GM12878 (cell line): ENCODE data around the gene RPRD1B. TPM values are rescaled to one million over a fixed set of nuclear protein-coding genes. Genes with fewer than 3 reads are reported as not detected.

Experiments
- ATAC-seq: fragments of 200-7000 bp; cut with Tn5 transposase; 3 replicates; pipeline ENCODE4 v1.9.1; 2020; ENCODE audit warnings: mild to moderate bottlenecking, moderate library complexity
- BruUV-seq: library from RNA; stranded (reverse); fragments of 400-500 nt; replicated peaks from 2 replicates; lab custom pipeline; 2021; lab: Mats Ljungman, UMichigan
- CTCF ChIA-PET: fragments of 300-600 bp; sonication (Branson Sonifier 250); formaldehyde crosslinking; extraction: SDS; loops from one replicate; lab custom pipeline; 2021; ENCODE audit warnings: inconsistent platforms; lab: Yijun Ruan, JAX
- POLR2A ChIA-PET: fragments of 350-600 bp; formaldehyde crosslinking; extraction: SDS; loops from one replicate; lab custom pipeline; 2021; ENCODE audit warnings: inconsistent platforms; lab: Charles Lee
- RAD21 ChIA-PET: fragments of 300-600 bp; sonication (Branson Sonifier 250); formaldehyde crosslinking; loops from one replicate; lab custom pipeline; 2023; ENCODE audit warnings: antibody characterized with exemption; ENCODE audit not compliant: unreplicated experiment; lab: Charles Lee
- SMC1A ChIA-PET: fragments of 300-600 bp; sonication (Branson Sonifier 250); formaldehyde crosslinking; loops from one replicate; lab custom pipeline; 2023; ENCODE audit not compliant: unreplicated experiment, uncharacterized antibody; lab: Charles Lee
- DNase-seq: peaks from one replicate; pipeline ENCODE4 v3.0.0-alpha.2; 2011; ENCODE audit warnings: low read depth, low spot score
- FAIRE-seq: peaks from 3 replicates; lab custom pipeline; 2011; peaks lifted over from hg19 to GRCh38; lab: Jason Lieb, UNC
- H2AFZ ChIP-seq: 2 replicates; pipeline ENCODE4 v1.6.0; 2011; ENCODE audit warnings: low read depth, low read length, control low read depth; ENCODE audit not compliant: control insufficient read depth
- H3K27ac ChIP-seq: 2 replicates; pipeline ENCODE4 v1.5.1; 2011; ENCODE audit warnings: control low read depth; ENCODE audit not compliant: control insufficient read depth, insufficient read depth
- H3K27me3 ChIP-seq, 2 experiments: replicated peaks in 1 of 2; 2 replicates each; pipeline versions ENCODE4 v1.6.0 to v1.6.1; 2011; ENCODE audit warnings: low read length in 1 of 2; ENCODE audit not compliant: control insufficient read depth in 2 of 2, insufficient read depth in 2 of 2
- H3K36me3 ChIP-seq, 2 experiments: 2 replicates each; pipeline ENCODE4 v1.5.1; 2011; ENCODE audit warnings: low read length in 1 of 2; ENCODE audit not compliant: control insufficient read depth in 2 of 2, insufficient read depth in 2 of 2
- H3K4me1 ChIP-seq: 2 replicates; pipeline ENCODE4 v1.6.1; 2011; ENCODE audit warnings: mild to moderate bottlenecking, low read length, moderate library complexity, mixed read lengths; ENCODE audit not compliant: control insufficient read depth, insufficient read depth
- H3K4me2 ChIP-seq: 2 replicates; pipeline ENCODE4 v1.6.0; 2011; ENCODE audit warnings: control low read depth; ENCODE audit not compliant: control insufficient read depth, insufficient read depth
- H3K4me3 ChIP-seq: fragments of 200-600 bp; sonication (generic); 2 replicates; pipeline ENCODE4 v1.5.1; 2016
- H3K79me2 ChIP-seq: 2 replicates; pipeline ENCODE4 v1.6.0; 2011; ENCODE audit warnings: low read length; ENCODE audit not compliant: control insufficient read depth, insufficient read depth
- H3K9ac ChIP-seq: 2 replicates; pipeline ENCODE4 v1.8.0; 2011; ENCODE audit warnings: low read length, control low read depth, mixed read lengths; ENCODE audit not compliant: control insufficient read depth, insufficient read depth
- H3K9me3 ChIP-seq: replicated peaks from 3 replicates; pipeline ENCODE4 v1.5.1; 2011; ENCODE audit warnings: mild to moderate bottlenecking, low read length; ENCODE audit not compliant: control insufficient read depth, insufficient read depth
- H4K20me1 ChIP-seq: 2 replicates; pipeline ENCODE4 v1.6.0; 2011; ENCODE audit not compliant: control insufficient read depth, insufficient read depth
- ASH2L ChIP-seq: fragments of 300-600, 200-600 bp; sonication (generic); IDR thresholded peaks from 2 replicates; pipeline ENCODE4 v1.6.1; 2017; ENCODE audit warnings: low read depth, mild to moderate bottlenecking, borderline replicate concordance
- EED ChIP-seq: sonication (generic); IDR thresholded peaks from 2 replicates; pipeline ENCODE4 v1.6.1; 2016; ENCODE audit warnings: antibody characterized with exemption, low read depth
- ETV6 ChIP-seq, 2 experiments: fragments of 450-650 bp in 1 of 2; IDR thresholded peaks in 1 of 2; conservative IDR thresholded peaks in 1 of 2; 2 replicates each; pipeline ENCODE4 v1.6.1; 2014; ENCODE audit warnings: antibody characterized with exemption in 1 of 2, borderline replicate concordance in 1 of 2, low read depth in 1 of 2, mild to moderate bottlenecking in 1 of 2, moderate library complexity in 1 of 2
- EZH2 ChIP-seq: IDR thresholded peaks from 2 replicates; pipeline ENCODE4 v1.6.1; 2012; ENCODE audit warnings: low read depth, mild to moderate bottlenecking, control low read depth, inconsistent platforms, low read length, borderline replicate concordance; ENCODE audit not compliant: control insufficient read depth
- GABPA ChIP-seq: IDR thresholded peaks from 2 replicates; pipeline ENCODE4 v1.6.1; 2014; ENCODE audit warnings: antibody characterized with exemption, low read depth, mild to moderate bottlenecking, inconsistent platforms
- HDAC6 ChIP-seq: fragments of 200-600 bp; sonication (generic); IDR thresholded peaks from one replicate; pipeline ENCODE4 v1.8.0; 2017; ENCODE audit warnings: antibody characterized with exemption; ENCODE audit not compliant: unreplicated experiment
- POU2F2 ChIP-seq: IDR thresholded peaks from 3 replicates; pipeline ENCODE4 v1.6.1; 2011; ENCODE audit warnings: low read depth, mild to moderate bottlenecking, low read length, borderline replicate concordance
- RBBP5 ChIP-seq: fragments of 200-600 bp; sonication (generic); conservative IDR thresholded peaks from 2 replicates; pipeline ENCODE4 v1.6.1; 2016
- RELA ChIP-seq: fragments of 450-650 bp; IDR thresholded peaks from 2 replicates; pipeline ENCODE4 v1.8.0; 2014; ENCODE audit warnings: borderline replicate concordance; ENCODE audit not compliant: partially characterized antibody
- SIX5 ChIP-seq: IDR thresholded peaks from 2 replicates; pipeline ENCODE4 v1.6.1; 2011; ENCODE audit warnings: mild to moderate bottlenecking, low read depth, low read length, moderate library complexity; ENCODE audit not compliant: severe bottlenecking
- SMAD5 ChIP-seq: IDR thresholded peaks from 2 replicates; pipeline ENCODE4 v1.6.1; 2016; ENCODE audit warnings: antibody characterized with exemption, low read depth
- SMARCA5 ChIP-seq: fragments of 450-650 bp; IDR thresholded peaks from 2 replicates; pipeline ENCODE4 v1.6.1; 2017; ENCODE audit warnings: mild to moderate bottlenecking
- SREBF2 ChIP-seq: IDR thresholded peaks from 2 replicates; pipeline ENCODE4 v1.6.1; 2012; ENCODE audit warnings: mild to moderate bottlenecking, low read length
- SRF ChIP-seq, 2 experiments: IDR thresholded peaks; 2 replicates each; pipeline ENCODE4 v1.6.1; 2011; ENCODE audit warnings: low read depth in 2 of 2, low read length in 2 of 2, mild to moderate bottlenecking in 1 of 2, moderate library complexity in 1 of 2
- SUZ12 ChIP-seq: fragments of 200-600 bp; sonication (generic); IDR thresholded peaks from one replicate; pipeline ENCODE4 v1.6.1; 2018; ENCODE audit warnings: antibody characterized with exemption, mild to moderate bottlenecking; ENCODE audit not compliant: unreplicated experiment
- YBX1 ChIP-seq: fragments of 450-650 bp; IDR thresholded peaks from 2 replicates; pipeline ENCODE4 v1.6.1; 2016; ENCODE audit warnings: antibody characterized with exemption
- ZNF384 ChIP-seq: IDR thresholded peaks from 2 replicates; pipeline ENCODE4 v1.6.1; 2012; ENCODE audit warnings: low read depth, mild to moderate bottlenecking, low read length, improper control_type of control experiment, borderline replicate concordance
- WGBS: methylation state at CpG from one replicate; pipeline ENCODE4 v1.1.6; 2016; ENCODE audit warnings: low lambda C conversion rate; ENCODE audit not compliant: insufficient replicate concordance, insufficient coverage; ENCODE audit errors: missing lambda C conversion rate; 5-methylcytosine and 5-hydroxymethylcytosine counted together
- in situ Hi-C: fragments of 300-500 bp; cut with MboI; formaldehyde crosslinking; loops from 9 replicates; pipeline ENCODE4 v1.14.3; 2018; ENCODE audit warnings: mixed read lengths
- intact Hi-C: fragments of 100-400 bp; cut with micrococcal nuclease; formaldehyde crosslinking; loops from one replicate; pipeline ENCODE4 v1.14.2; 2022; ENCODE audit not compliant: unreplicated experiment
- polyA plus RNA-seq, 11 experiments: library from polyadenylated mRNA; depleted of rRNA in 4 of 11; unstranded in 6 of 11; stranded (reverse) in 5 of 11; fragments of >200 nt; fragmentation: Nextera tagmentation in 4 of 11; fragmentation: Illumina TruSeq in 1 of 11; extraction: Ambion mirVana in 4 of 11; extraction: Trizol in 1 of 11; gene quantifications; 1 replicate in 1 of 11; 2 replicates in 10 of 11; pipeline versions ENCODE4 v1.2.1 to v1.2.3, GENCODE V29; 2011 to 2016; ENCODE audit warnings: inconsistent platforms in 2 of 11, missing spikeins in 2 of 11, low read depth in 1 of 11
- total RNA-seq, 4 experiments: library from RNA; depleted of rRNA in 3 of 4; stranded (reverse); fragments of >200 nt in 3 of 4; fragmentation: Illumina TruSeq in 1 of 4; extraction: Trizol in 1 of 4; gene quantifications; 2 replicates each; pipeline versions ENCODE4 v1.2.1 to v1.2.3, GENCODE V29; 2013 to 2021
- TF ChIP-seq, protein P1 (sequence below): IDR thresholded peaks from 2 replicates; pipeline ENCODE4 v1.6.1; 2011; ENCODE audit warnings: borderline replicate concordance, low read depth, mild to moderate bottlenecking, moderate library complexity, low read length; ENCODE audit not compliant: insufficient read depth, poor library complexity, severe bottlenecking

Gene RPRD1B
- total and polyA plus RNA-seq, 10 of the 15 experiments (the other 5 are each of a cell fraction or from before 2014, with no cell fraction given): 5.2 to 40.2 (median 30.0) TPM

DNA sequence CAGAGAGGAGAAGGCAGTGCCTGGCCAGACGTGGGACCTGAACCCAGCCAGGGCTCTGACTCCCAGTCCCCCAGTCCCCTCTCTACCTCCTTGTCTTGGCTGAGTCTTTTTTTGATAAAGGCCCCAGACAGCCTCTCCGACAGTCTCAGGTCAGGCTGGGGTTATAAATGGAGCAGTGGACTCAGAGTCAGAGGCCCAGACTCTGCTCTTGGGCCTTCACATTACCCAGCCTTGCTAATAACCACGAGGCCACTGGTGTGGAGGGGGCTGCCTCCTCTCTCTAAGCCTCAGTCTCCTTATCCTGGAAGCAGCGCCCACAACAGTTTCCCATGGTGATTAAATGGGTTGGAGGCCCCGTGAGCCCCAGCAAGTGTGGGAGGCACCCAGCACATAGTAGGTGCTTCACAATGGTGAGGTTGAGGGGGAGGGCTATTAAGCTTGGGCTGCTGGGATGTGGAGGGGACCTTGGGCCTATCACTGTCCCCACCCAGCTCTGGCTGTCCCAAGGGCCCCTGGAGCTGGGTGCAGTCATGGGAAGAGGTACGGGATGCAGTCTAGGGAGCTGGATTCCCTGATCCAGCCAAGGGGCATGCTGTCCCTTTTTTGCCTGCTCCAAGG lies 95.8 kb downstream of the RPRD1B start:
- no TSS peak for BruUV-seq
- H3K4me3 ChIP-seq: no peak overlapping the region
- ChIA-PET POLR2A (no interaction called here), RAD21 (no interaction called here), SMC1A (interaction anchor here (1.2 kb wide), 1 partner anchor 10 kb away, joined by 3 read pairs; no protein-coding TSS in a partner anchor), CTCF (interaction anchor here (0.7 kb wide), 1 partner anchor 92 kb away, joined by 3 read pairs; no protein-coding TSS in a partner anchor)
- H3K4me1 ChIP-seq: no peaks in the 10 kb centered on the region
- in situ Hi-C loops (no loop called here), intact Hi-C loops (no loop called here)
- no peak overlapping the region for H3K9ac ChIP-seq
- no peak for FAIRE-seq
- no peaks in the 10 kb centered on the region for H4K20me1 ChIP-seq
- no peak overlapping the region for H3K27ac ChIP-seq
- no peak overlapping the region for H2AFZ ChIP-seq
- no peaks in the 10 kb centered on the region for H3K27me3 ChIP-seq
- no peak overlapping the region for H3K4me2 ChIP-seq
- no peak for TF ChIP-seq RBBP5
- TF ChIP-seq ASH2L: no peak
- no peak for TF ChIP-seq RELA
- TF ChIP-seq SMAD5: no peak
- no peak for TF ChIP-seq ETV6 (conservative IDR thresholded peaks at IDR 0.05 in 1 of 2, IDR thresholded peaks at IDR 0.05 in 1 of 2; ENCODE audit: borderline replicate concordance in 1 of 2, low read depth in 1 of 2)
- TF ChIP-seq SUZ12: no peak
- TF ChIP-seq POU2F2: no peak
- no peak for TF ChIP-seq ZNF384
- TF ChIP-seq, protein P1, sequence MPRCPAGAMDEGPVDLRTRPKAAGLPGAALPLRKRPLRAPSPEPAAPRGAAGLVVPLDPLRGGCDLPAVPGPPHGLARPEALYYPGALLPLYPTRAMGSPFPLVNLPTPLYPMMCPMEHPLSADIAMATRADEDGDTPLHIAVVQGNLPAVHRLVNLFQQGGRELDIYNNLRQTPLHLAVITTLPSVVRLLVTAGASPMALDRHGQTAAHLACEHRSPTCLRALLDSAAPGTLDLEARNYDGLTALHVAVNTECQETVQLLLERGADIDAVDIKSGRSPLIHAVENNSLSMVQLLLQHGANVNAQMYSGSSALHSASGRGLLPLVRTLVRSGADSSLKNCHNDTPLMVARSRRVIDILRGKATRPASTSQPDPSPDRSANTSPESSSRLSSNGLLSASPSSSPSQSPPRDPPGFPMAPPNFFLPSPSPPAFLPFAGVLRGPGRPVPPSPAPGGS: no peak
- TF ChIP-seq HDAC6: no peak
- TF ChIP-seq EZH2: no peak
- no peak for TF ChIP-seq SMARCA5
- no peak for TF ChIP-seq EED
- no peak for TF ChIP-seq SRF (IDR thresholded peaks at IDR 0.05; ENCODE audit: low read depth in 2 of 2, low read length in 2 of 2)
- no peak for TF ChIP-seq GABPA
- TF ChIP-seq SREBF2: no peak
- no peak for TF ChIP-seq SIX5
- TF ChIP-seq YBX1: no peak
- 54% methylated on average over 6 of the region's 6 CpGs for WGBS
- ATAC-seq: no peak
- no peaks in the 10 kb centered on the region for H3K36me3 ChIP-seq
- H3K79me2 ChIP-seq: no peaks in the 10 kb centered on the region
- no peaks in the 10 kb centered on the region for H3K9me3 ChIP-seq
- DNase-seq: no peak
